22Rv1 (cell line): ENCODE measurements around the gene KATNB1.

ENCODE experiments used
- H3K27ac ChIP-seq: fragments of 450-650 bp; 2 replicates; pipeline ENCODE4 v1.5.1; 2017
- CTCF ChIP-seq: fragments of 450-650 bp; IDR thresholded peaks from 2 replicates; pipeline ENCODE4 v1.5.1; 2017; ENCODE audit warnings: mild to moderate bottlenecking
- ZFX ChIP-seq: fragments of 450-650 bp; IDR thresholded peaks from 2 replicates; pipeline ENCODE4 v1.6.1; 2017; ENCODE audit warnings: antibody characterized with exemption, borderline replicate concordance

The KATNB1 gene

GRCh38 chr16:57798953-57799599 is 63.5 kb downstream of the KATNB1 start:
- no peak for TF ChIP-seq CTCF
- TF ChIP-seq ZFX: no peak
- no peak overlapping the region for H3K27ac ChIP-seq

- TF ChIP-seq ZFX (no peak), CTCF (no peak)
- H3K27ac ChIP-seq: no peak overlapping the region
Measured at GRCh38 chr16:57799600-57800199, 64.1 kb downstream of the KATNB1 start.

- TF ChIP-seq ZFX (no peak), CTCF (no peak)
Measured at GRCh38 chr16:57800200-57801097, 64.9 kb downstream of the KATNB1 start.

GRCh38 chr16:57801098-57801808 is 65.7 kb downstream of the KATNB1 start:
- TF ChIP-seq ZFX (no peak), CTCF (no peak)
- H3K27ac ChIP-seq: no peak overlapping the region

More at GRCh38 chr16:57800200-57801097, 64.9 kb downstream of the KATNB1 start:
- H3K27ac ChIP-seq: no peak overlapping the region

GRCh38 chr16:57801809-57802340 is 66.3 kb downstream of the KATNB1 start:
- TF ChIP-seq ZFX (no peak), CTCF (no peak)
- no peak overlapping the region for H3K27ac ChIP-seq

- H3K27ac ChIP-seq: no peak within 1 kb of the TSS
- TF ChIP-seq CTCF (peak; percentile 51), ZFX (no peak)
Measured at GRCh38 chr16:57802341-57803133, 67.0 kb downstream of the KATNB1 start, which contains the start of gene KIFC3. Gene KIFC3 (minus strand): TSS chr16:57802491. CDS start chr16:57798243, 4,248 bp downstream.
